GM04504 (cell line): ENCODE measurements around the gene GTF2IRD1.
"Not testable (repeated sequence)": the region's sequence is repeated elsewhere in the genome, so short reads cannot be mapped to it uniquely, and the experiment has no call there.

Experiments used
- DNase-seq: peaks from one replicate; pipeline ENCODE4 v3.0.0-alpha.2; 2012; ENCODE audit warnings: low read depth

The GTF2IRD1 gene

GRCh38 chr7:74604326-74605020 is 150.8 kb downstream of the GTF2IRD1 start:
- no peak for DNase-seq

- no peak for DNase-seq
Observed at GRCh38 chr7:74606101-74606908, 152.6 kb downstream of the GTF2IRD1 start.

GRCh38 chr7:74606909-74607510 is 153.3 kb downstream of the GTF2IRD1 start:
- no peak for DNase-seq

GRCh38 chr7:74612015-74612829 is 158.5 kb downstream of the GTF2IRD1 start:
- no peak for DNase-seq

- DNase-seq = no peak
Observed at GRCh38 chr7:74615933-74616780, 162.5 kb downstream of the GTF2IRD1 start.

- no peak for DNase-seq
Observed at GRCh38 chr7:74617180-74617744, 163.6 kb downstream of the GTF2IRD1 start.

- no peak for DNase-seq
Observed at GRCh38 chr7:74619235-74619860, 165.6 kb downstream of the GTF2IRD1 start.

- DNase-seq = no peak
Observed at GRCh38 chr7:74622228-74622749, 168.6 kb downstream of the GTF2IRD1 start.

GRCh38 chr7:74623135-74623534 is 169.4 kb downstream of the GTF2IRD1 start:
- no peak for DNase-seq

GRCh38 chr7:74625446-74625845 is 171.7 kb downstream of the GTF2IRD1 start:
- no peak for DNase-seq

- peak; percentile 25 for DNase-seq
Observed at GRCh38 chr7:74627661-74628411, 174.1 kb downstream of the GTF2IRD1 start.

GRCh38 chr7:74632505-74632904 is 178.8 kb downstream of the GTF2IRD1 start:
- no peak for DNase-seq

- DNase-seq = no peak
Observed at GRCh38 chr7:74633451-74633921, 179.8 kb downstream of the GTF2IRD1 start.

- DNase-seq = no peak
Observed at GRCh38 chr7:74637745-74638144, 184.0 kb downstream of the GTF2IRD1 start.

- DNase-seq = not testable (repeated sequence)
Observed at GRCh38 chr7:74650055-74650454, 196.3 kb downstream of the GTF2IRD1 start.

GRCh38 chr7:74650493-74651132 is 196.9 kb downstream of the GTF2IRD1 start:
- not testable (repeated sequence) for DNase-seq

- DNase-seq = not testable (repeated sequence)
Observed at GRCh38 chr7:74651133-74651504, 197.4 kb downstream of the GTF2IRD1 start.
